Fibroblast of skin of left quadriceps (primary cell): ENCODE data around the gene FBN3.

Experiments used
- DNase-seq, 2 experiments: peaks; one replicate each; pipeline ENCODE4 v3.0.0-alpha.2; 2013; ENCODE audit warnings: low read depth in 2 of 2

The FBN3 gene

DNA sequence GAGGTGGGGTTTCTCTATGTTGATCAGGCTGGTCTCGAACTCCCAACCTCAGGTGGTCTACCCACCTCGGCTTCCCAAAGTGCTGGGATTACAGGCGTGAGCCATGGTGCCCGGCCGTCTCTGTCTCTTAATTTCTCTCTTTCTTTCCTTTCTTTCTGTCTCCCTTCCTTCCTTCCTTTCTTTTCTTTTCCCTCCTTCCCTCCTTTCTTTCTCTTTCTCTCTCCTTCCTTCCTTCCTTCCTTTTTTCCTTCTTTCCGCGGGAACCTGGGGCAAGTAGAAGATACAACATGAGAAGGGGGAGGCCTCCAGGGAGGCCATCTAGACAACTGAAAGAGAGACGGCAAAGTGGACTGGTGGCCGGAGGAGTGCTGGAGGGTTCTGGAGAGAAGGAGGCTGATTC is 128.7 kb downstream of the FBN3 start:
- no peak for DNase-seq

DNA sequence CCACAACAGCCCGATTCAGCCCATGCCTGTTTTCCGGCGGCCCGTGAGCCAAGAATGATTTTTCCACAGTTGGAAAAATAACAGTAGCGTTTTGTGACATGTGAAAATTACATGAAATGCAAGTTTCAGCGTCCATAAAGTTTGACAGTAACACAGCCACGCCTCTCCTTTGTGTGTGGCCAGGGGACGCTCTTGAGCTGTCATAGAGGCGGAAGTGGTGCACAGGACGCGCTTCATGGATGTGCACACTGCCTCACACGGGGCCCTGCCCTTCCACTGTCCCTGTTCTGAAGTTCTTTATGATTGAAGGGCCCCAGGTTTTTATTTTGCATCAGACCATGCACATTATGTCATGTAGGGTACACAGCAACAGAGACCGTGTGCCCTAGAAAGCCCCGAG is 131.6 kb downstream of the FBN3 start:
- DNase-seq = no peak
